HG02852 (cell line): ENCODE data around the gene FGD5.

Experiments
- ATAC-seq: cut with Tn5 transposase; IDR thresholded peaks from one replicate; pipeline ENCODE4 v1.9.1; 2021; ENCODE audit warnings: mild to moderate bottlenecking, moderate library complexity; ENCODE audit not compliant: unreplicated experiment

The FGD5 gene

GRCh38 chr3:14874784-14875183, 56.0 kb downstream of the FGD5 start:
- no peak for ATAC-seq

GRCh38 chr3:14875411-14876175, 56.8 kb downstream of the FGD5 start:
- no peak for ATAC-seq

DNA sequence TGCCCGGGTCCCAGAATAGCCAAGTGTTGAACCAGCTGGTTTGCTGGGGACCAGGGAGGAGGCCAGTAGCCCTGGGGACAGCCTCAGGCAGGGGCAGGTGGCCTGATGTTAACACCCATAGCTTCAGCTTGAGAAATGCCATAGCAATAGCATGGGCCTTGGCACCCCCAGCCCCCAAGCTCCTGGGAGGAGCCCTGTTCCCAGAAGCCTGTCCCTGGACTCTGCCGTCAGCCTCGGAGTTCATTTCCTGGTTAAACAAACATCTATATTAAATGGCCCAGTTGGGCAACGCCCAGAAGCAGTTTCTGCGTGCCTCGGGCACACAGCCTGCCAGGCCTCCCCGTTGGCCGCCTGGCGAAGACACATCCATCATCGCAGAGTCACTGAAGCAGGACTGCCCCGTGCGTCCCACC, 58.2 kb downstream of the FGD5 start:
- ATAC-seq, result no peak

- ATAC-seq, result no peak
These were observed 58.7 kb downstream of the FGD5 start for GRCh38 chr3:14877469-14877868.

DNA sequence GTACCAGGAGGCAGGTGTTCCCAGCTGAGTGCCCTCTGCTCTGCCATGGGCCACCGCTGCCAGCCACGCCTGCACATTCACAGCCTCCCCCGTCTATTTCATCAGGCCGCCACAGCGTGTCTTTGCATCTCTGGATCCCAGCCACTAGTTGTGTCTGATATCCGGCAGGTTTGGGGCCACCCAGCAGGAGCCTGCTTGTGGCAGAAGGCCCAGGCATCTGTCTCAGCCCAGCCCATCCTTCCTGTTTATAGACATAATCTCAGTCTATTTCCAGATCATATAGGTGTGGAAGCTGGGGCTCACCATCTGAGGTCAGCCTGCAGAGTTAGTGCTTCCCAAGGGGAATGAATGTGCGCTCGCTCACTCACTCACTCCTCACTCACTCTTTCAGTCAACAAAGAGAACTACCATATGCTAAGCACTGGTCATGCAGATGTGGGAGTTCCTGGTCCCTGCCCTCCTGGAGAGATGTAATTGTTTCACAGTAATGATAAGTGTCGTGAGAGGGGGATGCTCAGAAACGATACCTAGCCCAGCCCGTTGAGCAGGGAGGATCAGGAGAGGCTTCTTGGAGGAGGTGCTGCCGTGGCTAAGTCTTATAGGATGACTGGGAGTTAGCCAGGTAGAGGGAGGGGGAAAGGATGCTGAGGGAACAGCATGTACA, 60.6 kb downstream of the FGD5 start:
- ATAC-seq, result no peak

DNA sequence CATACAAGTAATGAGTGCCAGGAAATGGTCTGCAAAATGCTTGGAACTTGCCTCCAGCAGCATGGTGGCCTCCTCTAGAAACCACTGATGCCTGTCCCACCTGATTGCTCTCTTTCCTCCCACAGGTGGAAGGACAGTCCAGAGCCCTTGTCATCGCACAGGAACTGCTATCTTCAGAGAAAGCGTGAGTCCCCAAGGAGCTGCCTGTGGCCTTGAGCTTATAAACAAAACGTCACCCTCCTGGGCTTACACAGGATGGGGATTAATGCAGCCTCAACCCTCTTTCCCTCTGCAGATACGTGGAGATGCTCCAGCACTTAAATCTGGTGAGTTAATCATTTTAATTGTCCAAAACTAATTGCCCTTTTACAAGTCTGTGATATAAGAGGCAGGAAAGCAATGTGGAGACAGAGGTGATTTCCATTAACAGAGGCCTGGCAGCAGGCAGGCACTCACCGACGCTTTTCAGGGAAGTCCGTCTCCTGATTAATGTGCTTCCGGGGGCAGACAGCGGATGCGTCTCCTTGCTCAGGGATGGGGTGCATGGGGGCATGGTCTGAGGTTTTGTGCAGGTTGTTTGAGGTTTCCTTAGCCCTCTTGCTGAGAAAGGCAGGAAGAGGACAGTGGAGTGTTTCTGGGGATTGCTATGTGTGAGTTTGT, 61.8 kb downstream of the FGD5 start:
- no peak for ATAC-seq

GRCh38 chr3:14883226-14883625, 64.5 kb downstream of the FGD5 start:
- ATAC-seq, result no peak

GRCh38 chr3:14884665-14885064, 65.9 kb downstream of the FGD5 start:
- no peak for ATAC-seq

DNA sequence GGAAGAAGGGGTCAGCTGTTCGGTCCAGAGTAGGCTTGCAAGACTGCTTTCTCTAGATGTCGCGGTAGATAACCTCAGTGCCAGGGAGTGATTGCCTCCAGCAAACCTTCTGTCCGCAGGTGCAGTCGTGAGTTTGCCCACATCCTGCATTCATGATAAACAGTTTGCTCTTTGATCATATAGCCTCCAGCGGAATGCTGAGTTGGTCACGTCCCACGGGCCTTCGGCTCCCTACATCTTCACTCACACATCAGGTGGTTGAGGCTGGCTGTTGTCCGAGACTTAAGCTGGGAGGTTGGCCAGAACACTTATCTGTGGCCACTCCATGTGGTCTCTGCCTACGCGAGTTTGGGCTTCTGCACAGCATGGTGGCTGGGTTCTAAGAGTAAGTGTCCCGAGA, 66.5 kb downstream of the FGD5 start:
- no peak for ATAC-seq

DNA sequence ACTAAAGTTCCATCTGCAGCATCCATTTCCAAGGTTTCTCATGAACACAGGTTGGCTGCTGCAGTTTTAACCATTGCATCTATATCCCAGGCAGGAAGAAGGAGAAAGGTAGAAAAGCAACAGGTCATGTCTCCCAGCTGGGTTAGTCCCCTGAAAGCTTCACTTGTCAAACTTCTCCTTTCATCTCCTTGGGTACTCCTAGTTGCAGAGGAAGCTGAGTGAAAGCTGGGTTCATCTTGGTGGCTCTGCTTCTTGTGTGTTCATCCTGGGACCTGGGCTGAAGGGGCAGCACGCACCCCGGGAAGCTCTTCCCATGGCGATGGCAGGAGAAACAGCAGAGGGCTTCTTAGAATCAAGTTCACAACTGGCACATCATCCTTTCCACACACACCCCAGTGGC, 67.3 kb downstream of the FGD5 start:
- ATAC-seq, result no peak

DNA sequence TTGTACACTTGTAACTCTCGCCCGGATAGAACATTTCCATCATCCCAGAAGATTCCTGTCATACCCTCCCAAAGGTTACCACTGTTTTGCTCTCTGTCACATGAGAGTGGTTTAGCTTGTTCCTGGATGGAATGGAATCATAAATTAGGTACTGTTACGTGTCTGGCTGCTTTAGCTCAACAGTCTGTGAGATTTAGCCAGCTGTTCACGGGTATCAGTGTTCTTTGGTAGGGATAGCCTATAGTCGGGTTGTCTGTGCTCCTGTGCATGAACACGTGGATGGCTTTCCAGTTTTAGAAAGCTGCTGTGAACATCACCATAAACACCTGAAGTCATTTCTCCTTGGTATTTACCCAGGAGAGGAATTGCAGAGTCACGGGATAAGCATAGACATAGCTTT, 70.4 kb downstream of the FGD5 start:
- no peak for ATAC-seq

- ATAC-seq, result no peak
These were observed 71.2 kb downstream of the FGD5 start for GRCh38 chr3:14889943-14890342.

DNA sequence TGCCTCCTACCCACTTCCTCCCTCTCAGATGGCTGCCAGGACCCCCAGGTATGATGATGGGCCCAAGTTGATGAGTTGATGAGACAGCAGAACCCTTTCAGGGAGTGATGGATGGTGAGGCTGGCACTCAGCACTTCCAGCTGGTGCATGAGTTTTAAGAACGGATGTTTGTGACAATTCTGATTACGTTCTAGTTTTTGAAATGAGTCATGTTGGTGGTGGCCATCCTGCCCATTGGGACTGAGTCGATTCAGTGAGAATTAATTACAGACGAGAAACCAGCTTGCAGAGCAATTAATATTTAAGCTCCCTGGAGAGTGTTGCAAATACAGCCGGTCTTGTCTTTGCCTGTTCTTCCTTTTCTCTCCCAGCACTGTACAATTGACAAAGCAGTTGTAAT, 71.7 kb downstream of the FGD5 start:
- no peak for ATAC-seq

DNA sequence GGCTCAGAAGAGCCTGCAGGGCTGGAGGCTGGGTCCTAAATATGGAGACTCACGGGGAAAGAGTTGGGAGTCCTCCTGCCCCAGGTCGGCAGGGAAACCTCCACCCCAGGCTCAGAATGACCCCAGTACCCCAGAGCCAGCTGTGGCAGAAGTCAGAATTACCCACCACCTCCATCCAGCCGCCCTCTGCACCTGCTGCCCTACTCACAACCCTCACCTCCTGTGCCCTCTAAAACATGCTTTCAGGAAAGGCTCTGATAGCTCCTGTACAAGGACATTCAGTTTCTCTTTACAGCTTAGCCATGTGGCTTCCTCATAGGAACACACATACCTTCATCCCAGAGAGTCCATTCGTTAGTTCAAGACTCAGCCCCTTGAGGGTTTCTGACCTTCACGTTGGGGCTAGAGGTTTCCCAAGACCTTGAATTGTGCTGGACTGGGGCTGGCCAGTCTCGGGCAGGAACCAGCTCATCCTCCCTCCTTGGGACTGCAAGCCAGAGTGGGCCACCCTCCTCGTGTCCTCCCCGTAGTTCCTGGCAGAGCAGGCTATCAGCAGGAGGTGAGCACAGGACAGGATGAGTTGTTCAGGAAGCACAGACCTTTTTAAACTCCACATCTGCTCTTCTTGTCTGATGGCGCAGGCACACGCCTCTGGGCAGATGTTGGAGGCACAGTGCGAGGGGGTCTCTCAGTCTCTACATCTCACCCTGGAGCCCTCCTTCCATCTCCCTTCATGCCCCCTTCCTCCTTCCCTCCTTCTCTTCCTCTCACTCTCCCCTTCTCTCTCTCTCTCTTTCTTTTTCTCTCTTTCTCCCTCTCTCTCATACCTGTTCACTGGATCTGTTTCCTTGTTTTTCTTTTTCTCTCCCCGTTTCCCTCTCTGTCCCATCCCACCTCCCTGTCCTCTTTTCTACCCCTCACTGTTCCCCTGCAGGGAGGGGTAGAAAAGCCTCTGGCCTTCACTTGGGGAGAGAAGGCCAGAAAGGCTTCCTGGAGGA, 72.7 kb downstream of the FGD5 start:
- ATAC-seq, result no peak

DNA sequence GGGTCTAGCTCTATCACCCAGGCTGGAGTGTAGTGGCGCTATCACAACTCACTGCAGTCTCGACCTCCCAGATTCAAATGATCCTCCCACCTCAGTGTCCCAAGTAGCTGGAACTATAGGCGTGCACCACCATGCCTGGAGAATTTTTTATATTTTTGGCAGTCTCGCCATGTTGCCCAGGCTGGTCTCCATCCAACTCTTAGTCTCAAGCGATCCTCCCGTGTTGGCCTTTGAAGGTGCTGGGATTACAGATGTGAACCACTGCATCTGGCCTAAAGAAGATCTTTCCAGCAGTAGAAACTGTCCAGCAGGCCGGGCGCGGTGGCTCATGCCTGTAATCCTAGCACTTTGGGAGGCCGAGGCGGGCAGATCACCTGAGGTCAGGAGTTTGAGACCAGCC, 73.5 kb downstream of the FGD5 start:
- ATAC-seq, result no peak

GRCh38 chr3:14894085-14894484, 75.3 kb downstream of the FGD5 start:
- ATAC-seq, result no peak

DNA sequence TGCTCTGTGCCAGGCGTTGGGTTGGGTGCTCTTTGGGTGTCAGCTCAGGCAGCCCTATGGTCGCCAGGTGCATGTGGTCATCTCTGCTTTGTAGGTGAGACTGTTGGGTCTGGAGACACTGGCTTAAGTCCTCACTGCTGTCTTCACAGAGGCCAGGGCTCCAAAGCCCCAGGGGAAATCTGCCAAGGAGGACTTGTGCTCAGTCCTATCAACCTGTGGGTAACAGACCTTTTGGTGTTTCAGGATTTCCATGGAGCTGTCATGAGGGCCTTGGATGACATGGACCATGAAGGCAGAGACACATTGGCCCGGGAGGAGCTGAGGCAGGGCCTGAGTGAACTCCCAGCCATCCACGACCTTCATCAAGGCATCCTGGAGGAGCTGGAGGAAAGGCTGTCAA, 78.5 kb downstream of the FGD5 start:
- no peak for ATAC-seq

GRCh38 chr3:14898929-14899328, 80.2 kb downstream of the FGD5 start:
- ATAC-seq, result no peak

- ATAC-seq, result no peak
These were observed 81.3 kb downstream of the FGD5 start for GRCh38 chr3:14899993-14900618.
